Activated gamma-delta T cell treated with anti-CD3 and anti-CD28 coated beads, Interleukin-2, amount 50 U/mL, for 16 hours (primary cell): ENCODE results near the gene HMCN2.
"Not testable (repeated sequence)": the region's sequence is repeated elsewhere in the genome, so short reads cannot be mapped to it uniquely, and the experiment has no call there.

ENCODE experiments used
- DNase-seq: peaks from one replicate; pipeline ENCODE4 v3.0.0-alpha.2; 2020; ENCODE audit warnings: low read depth

The HMCN2 gene

DNA sequence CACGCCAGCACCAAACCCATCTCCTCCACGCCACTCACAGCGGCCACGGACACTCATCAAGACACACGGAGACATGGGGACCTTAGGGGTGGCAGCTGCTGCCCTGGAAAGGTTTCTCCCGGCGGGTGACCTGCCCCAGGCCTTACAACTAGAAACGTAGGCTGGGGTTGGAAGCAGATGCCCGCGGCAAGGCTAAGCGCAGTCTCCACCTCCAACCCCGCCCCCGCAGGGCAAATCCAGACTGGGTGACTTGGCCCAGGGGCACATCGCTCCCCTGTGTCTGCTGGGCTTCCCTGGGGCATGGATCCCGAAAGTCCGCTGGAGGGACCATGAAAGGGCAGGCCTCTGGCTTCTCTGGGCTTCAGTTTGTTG lies 167.2 kb downstream of the HMCN2 start:
- DNase-seq: no peak

DNA sequence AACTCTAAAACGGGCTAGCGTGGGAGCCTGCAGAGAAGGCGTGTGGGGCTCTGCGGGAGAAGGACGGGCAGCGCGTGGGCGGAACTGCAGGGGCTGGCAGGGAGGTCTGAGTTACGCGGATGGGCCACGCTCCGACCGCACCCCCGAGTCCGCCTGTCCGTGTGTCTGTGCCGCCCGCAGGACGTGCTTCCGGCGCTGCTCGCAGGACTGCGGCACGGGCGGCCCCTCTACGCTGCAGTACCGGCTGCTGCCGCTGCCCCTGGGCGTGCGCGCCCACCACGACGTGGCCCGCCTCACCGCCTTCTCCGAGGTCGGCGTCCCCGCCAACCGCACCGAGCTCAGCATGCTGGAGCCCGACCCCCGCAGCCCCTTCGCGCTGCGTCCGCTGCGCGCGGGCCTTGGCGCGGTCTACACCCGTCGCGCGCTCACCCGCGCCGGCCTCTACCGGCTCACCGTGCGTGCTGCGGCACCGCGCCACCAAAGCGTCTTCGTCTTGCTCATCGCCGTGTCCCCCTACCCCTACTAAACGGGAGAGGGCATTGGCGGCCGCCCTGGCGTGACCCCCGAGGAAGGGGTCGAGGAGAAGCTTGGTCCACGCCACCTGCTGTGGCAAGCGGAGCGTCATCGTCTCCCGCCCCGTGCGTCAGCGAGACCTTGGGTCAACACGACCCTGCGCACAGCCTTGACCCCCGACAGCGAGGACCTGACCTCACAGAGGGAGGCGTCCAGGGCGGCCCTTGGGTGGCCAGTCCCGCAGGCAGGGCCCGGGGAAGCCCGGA lies 167.8 kb downstream of the HMCN2 start:
- DNase-seq: peak; percentile 14

DNA sequence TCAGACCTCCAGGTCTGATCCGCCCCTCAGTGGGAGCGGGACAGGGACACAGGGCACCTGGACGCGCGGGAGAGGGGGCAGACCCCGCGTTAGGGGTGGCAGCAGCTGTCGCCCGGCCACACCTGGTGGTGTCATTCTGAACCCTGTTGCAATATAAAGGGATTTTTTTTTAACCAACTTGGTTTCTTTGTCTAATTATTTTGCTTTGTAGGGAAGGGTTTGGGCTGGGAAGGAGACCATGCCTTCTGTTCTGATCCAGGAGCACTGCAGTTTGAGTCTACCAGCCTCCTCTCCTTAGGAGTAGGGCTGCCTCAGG lies 168.3 kb downstream of the HMCN2 start:
- no peak for DNase-seq

DNA sequence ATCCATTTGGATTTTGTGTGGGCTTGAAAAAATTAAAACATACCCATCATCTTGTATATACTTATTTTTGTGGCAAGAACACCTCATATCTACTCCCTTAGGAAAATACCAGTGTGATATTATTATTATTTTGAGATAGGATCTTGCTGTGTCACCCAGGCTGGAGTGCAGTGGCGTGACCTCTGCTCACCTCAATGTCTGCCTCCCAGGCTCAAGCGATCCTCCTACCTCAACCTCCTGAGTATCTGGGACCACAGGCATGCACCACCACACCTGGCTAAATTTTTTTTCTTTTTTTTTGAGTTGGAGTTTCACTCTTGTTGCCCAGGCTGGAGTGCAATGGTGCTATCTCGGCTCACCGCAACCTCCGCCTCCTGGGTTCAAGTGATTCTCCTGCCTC lies 169.1 kb downstream of the HMCN2 start:
- DNase-seq: not testable (repeated sequence)

DNA sequence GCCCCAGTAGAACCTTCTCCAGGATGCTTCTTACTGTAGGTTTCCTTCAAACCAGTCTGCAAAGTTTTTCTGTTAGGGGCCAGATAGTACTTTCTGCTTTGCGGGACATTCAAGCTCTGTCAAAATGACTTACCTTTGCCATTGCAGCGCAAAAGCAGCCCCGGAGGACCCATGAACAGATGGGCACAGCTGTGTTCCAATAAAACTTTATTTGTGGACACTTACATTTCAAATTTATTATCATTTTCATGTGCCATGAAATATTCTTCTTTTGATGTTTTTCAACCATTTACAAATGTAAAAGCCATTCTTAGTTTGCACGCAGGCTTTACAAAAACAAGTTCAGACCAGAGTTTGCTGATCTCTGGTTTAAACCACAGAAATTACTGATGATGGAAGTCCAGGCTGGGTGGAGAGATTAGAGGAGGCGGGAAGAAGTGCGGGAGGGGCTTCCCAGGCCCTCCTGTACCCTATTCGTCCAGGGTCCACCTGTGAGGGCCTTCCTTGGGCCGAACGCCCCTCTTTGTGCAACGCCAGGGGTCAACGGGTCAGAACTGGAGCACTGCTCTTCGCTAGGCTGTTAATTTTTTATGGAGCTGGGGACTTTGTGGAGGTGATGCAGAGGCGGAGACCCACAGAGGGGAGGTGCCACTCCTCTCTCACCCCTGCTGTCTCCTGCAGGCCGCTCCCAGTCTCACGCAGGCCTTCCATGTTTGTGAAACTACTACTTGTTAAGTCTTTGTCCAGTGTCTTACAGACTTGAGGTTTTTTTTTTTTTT lies 171.6 kb downstream of the HMCN2 start:
- no peak for DNase-seq

DNA sequence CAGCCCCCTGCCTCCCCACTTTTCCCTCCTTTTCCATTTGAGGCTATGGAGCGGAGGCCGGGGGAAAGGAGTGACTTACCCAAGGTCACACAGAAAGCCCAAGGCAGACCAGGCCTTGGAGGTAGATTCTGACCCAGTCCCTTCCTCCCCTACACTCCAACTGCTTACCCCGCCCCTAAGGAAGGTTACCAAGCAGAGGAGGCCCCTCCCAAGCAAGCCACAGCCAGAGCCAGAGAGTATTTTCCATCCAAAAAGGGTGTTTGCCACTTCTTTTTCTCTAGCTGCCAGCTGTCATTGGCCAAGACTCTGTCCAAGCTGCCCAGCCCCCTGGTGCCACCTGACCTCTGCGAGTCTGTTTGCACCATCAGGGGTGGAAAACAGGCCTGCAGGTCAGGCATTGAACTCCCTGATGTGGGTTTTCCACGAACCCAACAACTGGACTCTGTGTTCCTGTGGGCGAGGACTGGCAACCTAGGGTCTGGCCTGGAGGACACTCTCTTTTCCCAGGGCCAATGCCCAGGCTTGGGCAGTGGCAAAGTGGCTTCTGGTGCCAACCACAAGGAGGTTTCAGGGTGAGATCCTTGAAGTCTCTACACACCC lies 172.9 kb downstream of the HMCN2 start:
- no peak for DNase-seq

DNA sequence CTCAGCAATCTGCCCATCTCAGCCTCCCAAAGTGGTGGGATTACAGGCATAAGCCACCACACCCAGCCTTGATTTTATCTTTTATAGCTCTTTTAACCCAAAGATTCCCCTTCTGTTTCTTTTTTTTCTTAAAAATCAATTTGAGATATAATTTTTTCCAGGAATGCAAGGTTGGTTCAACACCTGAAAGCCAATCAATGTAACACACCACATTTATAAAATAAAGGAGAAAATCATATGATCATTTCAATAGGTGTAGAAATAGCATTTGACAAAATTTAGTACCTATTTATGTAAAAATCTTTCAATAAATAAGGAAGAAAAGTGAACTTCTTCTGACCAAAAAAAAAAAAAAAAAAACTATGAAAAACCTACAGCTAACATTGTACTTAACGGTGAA lies 175.5 kb downstream of the HMCN2 start:
- DNase-seq: no peak

DNA sequence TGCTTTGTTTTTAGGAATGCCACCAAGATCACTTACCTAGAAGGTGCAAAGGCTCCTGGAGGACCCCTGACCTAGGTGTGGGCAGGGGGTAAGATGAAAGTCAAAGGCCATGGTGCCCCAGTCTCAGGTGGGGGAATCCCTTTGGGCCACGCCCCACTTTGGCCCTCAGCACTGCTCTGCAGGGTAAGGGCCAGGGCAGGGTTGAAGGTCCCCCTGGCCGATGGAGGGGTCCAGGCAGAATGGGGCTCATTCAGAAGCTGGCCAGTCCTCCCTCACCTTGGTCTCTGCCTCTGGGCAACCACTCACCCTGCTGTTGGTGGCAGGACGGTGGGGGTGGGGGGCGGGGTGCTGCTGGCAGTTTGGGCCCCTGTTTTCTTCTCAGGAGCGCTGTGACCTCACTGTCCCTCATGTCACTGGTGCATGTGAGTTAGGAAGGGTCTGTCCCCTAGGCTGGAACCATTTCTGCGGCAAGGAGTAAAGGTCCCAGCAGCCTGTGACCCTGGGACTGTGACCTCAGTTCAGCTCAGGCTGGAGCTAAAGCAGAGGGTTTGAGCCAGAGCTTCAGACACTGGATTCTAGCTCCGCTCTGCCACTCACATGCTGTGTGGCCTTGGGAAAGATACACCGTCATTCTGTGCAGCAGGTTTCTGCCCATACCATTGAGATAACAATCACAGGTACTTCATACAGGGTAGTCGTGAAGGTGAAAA lies 177.3 kb downstream of the HMCN2 start:
- no peak for DNase-seq

DNA sequence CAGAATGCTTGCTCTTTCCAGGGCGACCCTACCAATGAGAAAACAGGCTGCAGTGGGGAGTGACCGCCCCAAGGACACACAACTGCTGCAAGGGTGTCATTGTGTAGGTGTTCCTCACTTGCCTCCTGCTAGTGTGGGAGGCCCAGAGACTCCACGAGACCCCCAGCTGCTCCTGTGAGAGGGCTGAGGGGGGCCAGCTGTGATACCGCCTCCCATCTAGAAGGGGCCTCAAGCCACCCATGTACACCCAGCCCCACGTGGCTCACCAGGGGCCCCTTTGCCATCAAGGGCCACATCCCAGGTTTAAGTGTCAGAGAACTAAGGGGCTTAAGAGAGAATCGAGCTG lies 177.9 kb downstream of the HMCN2 start:
- no peak for DNase-seq

DNA sequence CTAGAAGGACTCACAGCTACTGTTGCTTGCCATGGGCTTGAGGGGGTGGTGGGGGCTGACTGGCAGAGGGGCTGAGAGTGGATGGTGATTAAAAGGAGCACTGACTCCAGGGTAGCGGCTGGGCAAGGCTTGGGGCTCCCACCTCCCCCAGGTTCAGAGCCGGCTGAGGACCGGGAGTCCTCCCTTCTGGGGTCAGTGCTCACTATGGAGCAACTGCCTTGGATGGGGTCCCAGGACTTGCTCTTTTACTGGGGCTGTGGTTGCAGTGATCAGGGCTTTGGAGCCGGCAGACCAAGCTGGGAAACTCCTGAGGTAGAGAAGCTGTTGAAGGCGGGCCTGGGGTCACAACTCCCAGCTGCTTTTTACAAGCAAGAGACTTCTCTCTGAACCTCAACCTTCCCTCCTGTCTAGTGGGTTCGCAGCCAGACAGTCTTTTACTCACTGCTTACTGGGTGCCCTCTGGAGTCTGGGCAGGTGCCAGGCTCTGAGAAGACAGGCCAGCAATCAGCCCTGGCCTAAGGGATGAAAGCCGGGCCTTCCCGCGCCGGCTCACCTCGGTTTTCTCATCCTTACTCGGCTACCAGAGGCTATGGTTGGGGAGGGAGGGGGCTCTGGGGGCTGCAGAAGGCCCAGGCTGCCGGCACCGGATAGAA lies 178.4 kb downstream of the HMCN2 start:
- no peak for DNase-seq

DNA sequence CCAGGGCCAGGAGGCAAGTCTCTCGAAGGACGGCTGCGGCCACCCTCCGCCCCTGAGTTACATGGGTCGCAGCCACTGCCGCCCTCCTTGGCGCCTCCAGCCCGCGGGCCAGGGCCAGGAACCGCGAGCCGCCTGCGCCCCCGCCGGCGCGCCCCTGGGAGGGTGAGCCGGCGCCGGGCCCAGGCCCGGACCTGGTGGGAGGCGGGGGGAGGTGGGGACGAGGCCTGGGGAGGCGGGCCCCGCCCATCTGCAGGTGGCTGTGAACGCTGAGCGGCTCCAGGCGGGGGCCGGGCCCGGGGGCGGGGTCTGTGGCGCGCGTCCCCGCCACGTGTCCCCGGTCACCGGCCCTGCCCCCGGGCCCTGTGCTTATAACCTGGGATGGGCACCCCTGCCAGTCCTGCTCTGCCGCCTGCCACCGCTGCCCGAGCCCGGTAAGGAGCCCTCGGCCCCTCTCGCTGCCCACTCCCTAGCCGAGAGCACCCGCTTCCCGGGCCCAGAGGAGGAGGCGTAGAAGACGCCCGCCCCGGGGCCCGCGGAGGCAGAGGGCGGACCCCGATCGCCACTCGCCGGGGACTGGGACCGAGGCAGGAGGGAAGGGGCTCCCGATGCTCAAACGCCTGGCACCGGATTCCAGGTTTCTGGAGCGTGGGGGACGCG lies 179.1 kb downstream of the HMCN2 start, which contains the start of gene ASS1:
Gene ASS1, plus strand, starts transcription at position 397 of the 657 bp plus-strand sequence. CDS start 7,268 bp downstream, outside the sequence.
- no peak for DNase-seq

DNA sequence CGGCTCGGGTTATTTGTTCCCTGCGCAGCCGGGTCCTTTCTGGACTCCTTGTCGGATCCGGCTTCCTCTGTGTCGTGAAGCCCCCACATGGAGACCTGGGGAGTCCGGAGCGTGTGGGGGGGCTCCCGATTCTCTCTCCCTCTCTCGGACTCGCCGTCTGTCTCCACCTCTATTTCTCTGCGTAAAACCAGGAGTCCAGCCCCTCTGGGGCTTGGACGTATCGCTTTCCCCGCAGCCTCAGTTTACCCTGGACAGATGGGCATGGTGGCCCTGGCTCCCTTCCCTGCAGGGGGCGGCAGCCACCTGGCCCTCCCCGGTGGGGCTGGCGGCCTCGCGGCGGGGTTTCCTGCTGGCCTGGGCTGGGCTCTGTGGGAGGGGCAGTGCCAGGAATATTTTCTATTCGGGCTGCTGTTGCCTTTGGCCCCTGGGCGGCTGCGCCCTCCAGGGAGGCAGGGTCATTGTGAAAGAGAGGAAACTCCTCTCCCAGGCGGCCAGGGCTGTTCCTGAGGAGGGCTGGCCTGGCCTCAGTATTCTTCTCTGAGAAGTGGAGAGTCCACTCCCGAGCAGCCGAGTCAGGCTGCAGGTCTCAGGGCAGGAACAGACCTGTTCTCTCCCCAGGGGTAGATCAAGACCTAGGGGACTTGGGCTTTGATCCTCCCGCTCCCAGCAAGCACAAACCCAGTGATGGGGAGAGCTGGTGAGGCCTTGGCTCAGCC lies 179.9 kb downstream of the HMCN2 start:
- DNase-seq: no peak

DNA sequence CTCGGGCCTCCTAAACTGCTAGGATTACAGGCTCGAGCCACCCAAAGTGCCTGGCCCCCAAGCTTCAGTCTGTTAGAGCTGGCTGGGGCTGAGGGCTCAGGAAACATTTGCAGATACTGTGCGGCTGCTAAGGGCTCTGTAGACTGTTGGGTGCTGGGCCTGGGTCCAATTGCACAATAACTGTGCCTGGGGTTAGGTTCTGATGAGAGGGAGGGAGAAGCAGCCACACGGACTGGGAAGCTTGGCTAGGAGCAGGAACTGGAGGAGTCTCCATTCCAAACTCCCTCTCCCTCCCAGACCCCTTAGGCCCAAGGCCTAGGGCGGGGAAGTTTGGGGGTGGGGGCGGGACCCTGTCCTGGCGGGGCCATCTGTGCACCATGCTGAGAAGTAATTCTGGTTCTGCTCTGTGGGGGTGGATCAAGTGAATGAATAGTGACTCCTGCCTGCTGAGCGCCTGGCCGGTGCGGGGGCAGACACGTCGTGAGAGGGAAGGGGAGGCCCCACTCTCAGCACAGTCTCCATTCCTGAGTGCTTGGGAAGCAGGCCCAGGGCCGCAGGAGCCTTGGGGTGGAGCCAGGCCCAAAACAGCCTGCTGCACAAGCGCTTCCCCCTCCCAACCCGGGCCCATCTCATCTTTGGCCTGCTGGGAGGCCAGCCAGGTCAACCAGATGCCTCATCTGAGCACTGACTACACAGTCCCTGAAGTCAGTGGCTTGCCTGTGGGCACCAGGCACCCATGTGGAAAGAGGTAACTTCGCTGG lies 180.7 kb downstream of the HMCN2 start:
- no peak for DNase-seq

DNA sequence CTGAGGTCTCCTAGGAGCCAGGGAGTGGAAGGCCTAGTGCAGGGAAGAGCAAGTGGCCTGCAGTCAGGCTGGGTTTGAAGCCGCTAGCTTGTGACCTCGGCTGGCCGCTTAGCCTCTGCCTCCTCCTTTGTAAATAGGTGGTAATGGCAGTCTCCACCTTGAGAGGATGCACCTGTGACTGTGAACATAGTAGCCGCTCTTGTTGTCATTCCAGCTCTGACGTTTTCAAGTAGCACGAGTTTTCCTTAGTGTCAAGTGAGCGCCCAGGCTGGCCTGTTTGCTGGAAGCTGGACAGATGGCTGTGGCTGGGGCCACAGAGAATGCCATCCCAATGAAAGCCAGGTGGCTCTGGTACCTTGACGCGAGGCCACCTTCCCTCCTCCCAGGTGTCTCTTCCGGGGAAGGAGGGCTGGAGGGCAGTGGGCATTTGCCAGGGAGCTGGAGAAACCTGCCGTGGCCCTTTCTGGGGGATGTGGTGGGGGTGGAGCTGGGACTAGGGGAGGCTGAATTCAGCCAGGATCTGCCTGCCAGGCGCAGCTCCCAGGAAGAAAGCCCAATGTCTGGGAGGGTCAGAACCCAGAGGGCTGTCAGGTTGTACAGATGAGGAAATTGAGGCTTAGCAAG lies 181.7 kb downstream of the HMCN2 start:
- no peak for DNase-seq

DNA sequence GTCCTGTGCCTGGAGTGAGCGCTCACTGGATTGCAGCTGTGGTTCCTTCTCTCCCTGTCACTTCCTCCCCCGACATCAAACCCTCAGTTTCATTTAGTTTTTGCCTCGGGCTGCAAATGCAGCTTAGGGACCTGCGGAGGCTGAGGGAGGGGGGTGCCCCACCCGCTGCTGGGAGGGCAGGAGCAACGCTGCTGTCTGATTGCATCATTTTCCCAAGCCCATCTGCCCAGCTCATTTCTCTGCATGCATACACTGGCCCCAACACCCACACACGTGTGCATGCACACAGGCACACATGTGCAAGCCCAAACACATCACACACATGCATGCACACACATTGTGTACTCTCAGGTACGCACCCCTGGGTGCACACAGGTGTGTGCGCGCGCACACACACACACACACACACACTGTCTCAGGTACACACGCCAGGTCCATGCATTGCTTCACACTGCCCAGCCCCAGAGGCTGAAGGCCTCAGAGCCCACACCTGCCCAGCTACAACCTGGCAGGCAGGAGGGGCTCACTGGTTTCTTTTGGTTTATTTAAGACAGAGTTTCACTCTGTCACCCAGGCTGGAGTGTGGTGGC lies 182.6 kb downstream of the HMCN2 start:
- no peak for DNase-seq

DNA sequence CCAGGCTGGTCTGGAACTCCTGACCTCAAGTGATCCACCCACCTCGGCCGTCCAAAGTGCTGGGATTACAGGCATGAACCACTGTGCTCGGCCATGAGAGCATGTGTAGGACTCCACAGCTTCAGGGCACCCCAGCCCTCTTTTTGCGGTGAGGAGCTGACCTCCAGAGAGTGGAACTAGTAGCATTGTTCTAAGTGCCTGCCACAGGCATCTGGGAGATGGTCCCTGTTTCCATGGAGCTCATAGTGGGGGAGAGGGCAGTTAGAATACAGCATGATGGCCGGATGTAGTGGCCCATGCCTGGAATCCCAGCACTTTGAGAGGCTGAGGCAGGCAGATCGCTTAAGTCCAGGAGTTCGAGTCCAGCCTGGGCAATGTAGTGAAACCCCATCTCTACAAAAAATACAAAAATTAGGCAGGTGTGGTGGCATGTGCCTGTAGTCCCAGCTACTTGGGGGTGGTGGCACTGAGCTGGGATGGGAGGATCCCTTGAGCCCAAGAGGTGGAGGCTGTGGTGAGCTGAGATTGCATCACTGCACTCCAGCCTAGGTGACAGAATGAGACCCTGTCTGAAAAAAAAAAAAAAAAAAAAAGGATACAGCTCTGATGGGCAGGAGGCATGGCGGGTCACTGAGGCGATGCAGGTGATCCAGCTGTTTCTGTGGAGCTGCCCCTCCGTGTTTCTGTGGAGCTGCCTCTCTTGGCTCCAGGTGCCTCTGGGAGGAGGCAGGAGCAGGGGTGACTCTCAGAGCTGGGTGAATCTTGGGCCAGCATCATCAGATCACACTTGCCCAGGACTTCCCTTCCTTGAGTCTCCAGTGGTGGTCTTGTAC lies 183.4 kb downstream of the HMCN2 start:
- no peak for DNase-seq

DNA sequence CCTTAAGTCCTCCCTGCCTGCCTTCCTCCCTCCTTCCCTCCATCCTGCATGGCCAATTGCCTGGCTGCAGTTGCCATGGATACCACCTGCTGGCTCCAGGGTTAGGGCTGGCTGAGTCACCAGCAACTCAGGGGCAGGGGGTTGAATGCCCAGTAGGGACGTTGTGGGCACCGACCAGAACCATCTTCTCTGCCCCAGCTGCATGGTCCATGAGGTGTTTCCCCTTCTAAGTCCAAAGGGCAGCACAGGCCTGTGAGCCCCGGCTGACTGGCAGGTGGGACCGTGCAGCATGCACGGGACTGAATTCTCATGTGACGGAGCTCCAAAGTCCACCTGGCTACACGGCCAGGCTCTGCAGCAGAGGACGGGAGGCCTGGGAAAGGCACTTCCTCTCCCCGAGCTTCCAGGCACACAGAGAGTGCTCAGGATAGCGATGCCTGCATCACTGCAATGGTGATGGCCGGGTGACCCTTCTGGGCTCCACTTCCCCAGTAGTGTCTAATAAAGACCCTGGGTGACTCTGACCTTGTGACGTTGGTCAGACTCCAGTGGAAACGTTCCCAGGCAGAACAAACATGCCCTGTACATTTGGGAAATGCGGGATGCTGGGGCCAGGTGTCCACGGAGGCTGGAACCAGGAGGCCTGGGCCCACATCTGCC lies 184.9 kb downstream of the HMCN2 start:
- DNase-seq: no peak

DNA sequence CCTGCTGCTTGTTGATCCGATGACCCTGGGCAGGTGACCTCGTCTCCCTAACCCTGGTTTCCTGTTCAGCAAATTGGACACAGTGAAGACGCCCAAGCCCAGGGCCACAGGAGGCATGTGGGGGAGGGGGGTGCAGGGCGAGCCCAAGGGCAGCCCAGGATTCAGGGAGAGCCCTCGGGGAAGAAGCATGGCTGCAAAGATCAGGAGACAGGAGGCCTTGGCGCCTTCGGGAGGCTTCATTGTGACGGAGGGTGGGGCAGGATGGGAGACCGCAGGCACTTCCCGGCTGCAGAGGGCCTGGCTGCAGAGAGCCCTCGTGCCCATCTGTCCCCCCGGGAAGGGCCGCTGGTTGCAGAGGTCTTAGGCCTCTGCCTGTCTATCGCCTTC lies 185.4 kb downstream of the HMCN2 start:
- DNase-seq: no peak
